ENCODE measurements around the gene WWOX.

The WWOX gene

DNA sequence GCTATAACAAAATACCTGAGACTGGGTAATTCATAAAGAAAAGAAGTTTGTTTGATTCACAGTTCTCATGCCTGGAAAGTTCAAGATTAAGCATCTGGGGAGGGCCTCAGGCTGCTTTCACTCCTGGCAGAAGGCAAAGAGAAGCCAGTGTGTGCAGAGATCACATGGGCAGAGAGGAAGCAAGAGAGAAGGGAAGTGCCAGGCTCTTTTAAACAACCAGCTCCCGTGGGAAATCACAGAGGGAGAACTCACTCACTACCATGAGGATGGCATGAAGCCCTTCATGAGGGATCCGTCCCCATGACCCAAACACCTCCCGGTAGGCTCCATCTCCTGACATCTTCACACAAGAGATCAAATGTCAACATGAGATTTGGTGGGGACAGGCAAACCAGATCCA, 999.5 kb downstream of the WWOX start:
- DNase-seq: no peak

DNA sequence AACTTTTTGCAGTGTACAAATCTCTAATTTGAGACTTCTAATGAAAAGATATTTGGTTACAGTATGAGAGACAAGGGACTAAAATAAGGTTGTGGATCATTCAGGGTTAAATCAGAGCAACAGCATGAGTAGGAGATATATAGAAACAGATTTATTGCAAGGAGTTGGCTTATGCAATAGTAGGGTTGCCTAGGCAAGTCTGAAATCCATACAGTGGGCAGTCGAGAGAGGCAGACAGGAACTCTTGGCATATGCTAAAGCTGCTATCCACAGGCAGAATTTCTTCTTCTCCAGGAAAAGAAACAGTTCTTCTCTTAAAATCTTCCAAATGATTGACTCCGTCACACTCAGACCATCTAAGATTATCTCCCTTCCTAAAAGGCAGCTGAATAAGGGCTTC, 1000.3 kb downstream of the WWOX start:
- DNase-seq: no peak

DNA sequence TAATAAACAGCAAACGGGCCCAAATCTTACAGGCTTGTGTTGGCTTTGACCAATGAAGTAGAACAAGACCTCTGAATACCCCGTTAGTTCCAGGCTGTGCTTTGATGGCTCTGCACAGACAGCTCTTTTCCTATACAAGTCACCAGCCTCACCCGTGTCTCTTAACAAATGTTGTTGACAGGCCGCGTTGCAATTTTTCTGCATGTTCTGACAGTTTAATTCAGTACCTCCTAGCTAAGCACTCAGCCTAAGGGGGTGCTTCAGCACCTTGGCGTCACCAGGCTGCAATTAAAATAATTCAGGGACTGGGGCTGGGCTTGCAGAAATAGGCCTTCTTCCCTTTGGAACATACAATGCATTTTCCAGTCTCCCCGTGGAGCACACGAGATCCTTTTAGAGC, 1001.0 kb downstream of the WWOX start:
- DNase-seq: no peak

DNA sequence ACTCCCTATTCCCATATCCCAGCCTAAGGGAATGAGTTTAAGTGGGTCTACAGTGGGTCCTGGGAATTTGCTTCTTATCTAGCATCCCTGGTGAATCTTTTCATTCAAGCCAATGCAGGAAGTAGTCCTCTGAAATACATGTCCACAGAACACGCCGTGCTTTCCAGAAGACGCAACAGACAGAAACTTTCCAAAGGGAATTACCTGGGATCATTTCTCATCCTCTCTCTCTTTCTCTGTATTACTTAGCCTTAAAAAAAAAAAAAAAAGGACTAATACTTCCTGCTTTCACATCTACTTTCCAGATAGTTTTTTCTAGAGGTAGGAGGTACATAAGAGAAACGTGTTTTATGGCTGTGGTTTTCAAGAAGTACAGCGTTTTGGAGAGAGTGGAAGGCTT, 1002.0 kb downstream of the WWOX start:
- DNase-seq: no peak

DNA sequence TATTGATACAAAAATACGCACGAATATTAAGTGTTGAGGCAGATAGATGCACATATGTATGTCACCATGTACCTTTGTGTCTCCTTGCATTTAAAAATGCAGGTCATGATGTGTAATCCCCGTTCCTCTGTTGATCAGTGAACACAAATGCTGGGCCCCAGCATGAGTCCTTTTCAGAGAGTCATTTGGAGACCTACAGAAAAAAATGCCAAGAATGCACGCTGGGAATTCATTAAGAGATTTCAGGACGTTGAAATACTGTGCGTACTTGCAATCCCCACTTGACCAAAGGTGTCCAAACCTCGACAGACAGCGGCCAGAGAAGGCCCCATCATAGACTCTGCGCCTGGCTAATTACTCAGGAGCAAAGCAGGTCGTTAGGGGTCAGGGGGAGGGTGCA, 1005.1 kb downstream of the WWOX start:
- no peak for DNase-seq

DNA sequence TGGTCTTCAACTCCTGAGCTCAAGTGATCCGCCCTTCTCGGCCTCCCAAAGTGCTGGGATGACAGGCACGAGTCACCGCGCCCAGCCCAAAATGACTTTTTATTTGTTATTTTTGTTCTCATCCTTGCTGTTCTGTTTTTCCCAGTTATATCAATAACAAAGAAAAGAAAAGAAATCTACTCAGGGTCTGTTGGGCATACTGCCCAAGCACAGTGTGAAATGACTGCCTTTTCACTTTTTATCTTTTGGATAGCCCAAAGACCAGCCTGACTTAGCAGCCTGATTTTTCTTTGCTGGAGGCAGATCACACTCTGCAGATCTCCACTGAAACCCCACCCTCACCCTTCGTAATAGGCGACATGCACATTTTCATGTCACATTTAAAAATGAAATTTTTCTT, 1007.8 kb downstream of the WWOX start:
- no peak for DNase-seq

DNA sequence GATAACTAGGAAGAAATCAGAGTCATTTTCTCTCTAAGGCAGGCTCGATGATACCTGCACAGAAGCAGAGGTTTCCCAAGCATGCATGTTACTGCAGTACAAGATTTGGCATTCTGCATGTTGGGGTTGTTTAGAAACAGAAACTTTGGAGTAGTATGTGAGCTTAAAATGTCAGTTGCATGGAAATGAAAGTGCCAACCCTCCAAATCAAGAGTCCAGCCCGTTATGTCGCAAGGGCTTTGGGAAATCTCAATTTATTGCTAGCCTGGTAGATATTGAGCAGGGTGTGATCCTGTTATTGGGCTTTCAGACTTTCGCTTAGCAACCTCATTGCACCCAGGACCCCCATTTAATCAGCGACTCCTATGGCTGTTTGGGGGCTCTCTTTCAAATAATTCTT, 1010.3 kb downstream of the WWOX start:
- no peak for DNase-seq

DNA sequence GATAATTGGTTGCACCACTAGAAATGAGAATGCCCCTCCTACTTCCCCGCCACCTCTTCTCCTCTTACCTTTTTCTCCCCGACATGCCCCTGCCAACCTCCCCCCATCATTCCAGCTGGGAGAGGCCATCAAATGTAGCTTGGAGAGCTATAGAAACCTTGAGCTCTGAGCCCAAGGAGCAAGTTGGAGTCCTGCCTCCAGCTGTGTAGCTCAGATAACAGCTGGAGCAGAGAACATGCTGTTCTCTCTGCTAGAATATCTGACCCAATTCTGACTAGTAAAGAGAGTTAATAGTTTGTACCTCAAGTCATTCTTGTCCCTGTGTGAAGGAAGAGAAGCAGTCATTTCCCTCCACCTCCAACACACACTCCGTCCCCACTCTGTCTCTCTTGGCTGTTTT, 1010.8 kb downstream of the WWOX start:
- DNase-seq: no peak

DNA sequence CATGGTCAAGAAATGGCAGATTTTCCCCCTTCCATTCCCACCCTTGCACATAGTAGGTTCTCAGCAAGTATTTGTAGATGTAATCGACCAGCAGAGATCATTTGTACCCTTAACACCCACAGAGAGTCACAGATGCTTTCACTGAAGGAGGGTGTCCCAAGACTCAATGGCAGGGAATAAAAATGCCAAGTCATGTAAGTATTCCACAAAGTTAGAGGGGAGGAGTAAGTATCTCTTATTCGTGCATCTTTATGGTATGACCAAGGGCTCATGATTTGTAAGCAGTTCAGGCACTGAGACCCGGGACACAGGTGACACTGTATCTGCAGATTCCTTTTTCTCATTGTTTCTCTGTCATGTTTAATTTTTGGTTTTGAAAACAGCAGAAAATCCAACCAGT, 1011.5 kb downstream of the WWOX start:
- no peak for DNase-seq

DNA sequence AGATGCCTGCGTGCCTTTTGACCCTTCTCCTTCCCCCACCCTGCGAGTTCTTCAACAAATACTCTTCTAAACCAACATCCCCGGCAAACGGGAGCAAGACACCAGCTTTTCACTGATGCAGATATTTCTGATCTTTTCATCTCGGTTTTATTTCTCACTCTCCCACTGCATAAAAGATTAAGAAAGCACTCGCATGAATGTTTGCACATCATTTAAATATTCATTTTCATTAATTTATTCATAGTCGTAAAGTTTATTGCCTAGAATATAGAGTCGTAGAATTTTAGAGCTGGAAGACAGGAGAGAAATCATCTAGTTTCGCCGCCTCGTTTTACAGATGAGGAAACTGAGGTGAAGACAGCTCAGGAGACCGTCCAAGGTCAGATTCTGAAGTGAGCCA, 1013.0 kb downstream of the WWOX start:
- no peak for DNase-seq

DNA sequence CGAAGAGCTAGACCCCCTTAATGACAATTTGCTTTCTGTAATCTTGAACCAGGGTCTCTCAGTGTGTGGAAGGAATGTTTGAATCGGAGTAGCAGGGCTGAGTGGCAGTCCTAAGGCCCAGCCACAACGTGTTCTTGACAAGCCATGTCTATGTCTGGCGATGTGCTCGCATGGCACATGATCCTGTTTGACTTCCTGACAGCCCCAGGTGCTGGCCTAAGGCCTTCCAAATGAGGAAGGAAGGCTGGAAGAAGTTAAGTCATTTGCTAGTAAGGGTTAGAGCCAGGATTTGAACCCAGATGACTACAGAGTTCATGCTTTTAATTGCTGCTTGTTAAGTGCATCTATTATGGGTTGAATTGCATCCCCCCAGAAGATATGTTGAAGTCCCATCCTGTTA, 1014.4 kb downstream of the WWOX start:
- DNase-seq: no peak

DNA sequence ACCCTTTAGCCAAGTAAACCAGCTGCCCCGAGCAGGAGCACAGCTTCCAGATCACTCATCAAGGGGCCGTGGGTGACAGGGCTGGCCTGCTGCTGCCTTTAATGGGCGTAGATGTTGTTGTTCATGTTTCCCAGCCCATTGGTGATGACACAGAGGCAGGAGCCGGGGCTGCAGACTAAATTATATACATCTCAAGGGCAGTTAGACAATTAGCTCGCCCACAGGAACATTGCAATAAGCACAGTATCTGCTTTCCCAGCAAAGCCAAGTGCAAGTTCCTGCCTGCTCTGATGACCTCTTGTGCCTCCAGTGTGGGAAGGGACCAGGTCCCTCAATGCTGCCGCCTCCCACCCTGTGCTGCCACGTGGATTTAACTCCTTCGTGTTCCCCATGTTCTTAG, 1015.3 kb downstream of the WWOX start:
- no peak for DNase-seq

DNA sequence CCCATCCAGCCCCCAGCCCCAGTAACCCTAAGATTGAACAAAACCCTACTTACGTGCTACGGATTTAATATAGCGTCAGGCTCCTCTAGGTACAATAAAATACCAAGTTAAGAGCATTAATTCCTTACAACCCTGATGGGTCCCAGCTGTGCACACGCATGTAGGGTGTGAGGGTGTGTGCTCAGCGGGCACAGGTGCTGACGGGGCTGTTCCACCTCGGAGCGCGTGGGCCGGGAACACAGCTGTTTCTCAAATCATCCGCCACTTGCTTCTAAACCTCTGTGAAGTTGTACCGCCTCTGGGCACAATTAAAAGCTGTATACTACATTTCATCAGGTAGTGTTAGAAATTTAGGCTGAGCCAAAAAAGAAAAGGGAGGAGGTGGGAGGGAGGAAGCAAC, 1022.5 kb downstream of the WWOX start:
- DNase-seq: no peak

DNA sequence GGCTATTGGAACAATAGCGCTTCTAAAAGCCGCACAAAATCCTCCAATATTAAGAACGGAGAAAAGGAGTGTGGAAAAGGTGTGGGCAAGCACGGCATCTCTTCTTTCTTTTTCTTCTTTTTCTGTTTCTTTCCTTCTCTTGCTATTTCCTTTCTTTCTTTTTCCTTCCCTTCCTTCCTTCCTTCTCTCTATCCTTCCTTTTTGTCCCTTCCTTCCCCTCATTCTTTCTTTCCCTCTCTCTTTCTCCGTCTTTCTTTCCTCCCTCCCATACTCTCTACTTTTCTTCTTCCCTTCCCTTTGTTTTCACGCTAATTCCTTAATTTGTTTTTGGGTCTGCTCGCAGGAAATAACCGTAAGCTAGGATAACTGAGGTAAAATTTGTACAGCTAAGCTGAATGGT, 1022.9 kb downstream of the WWOX start:
- no peak for DNase-seq

DNA sequence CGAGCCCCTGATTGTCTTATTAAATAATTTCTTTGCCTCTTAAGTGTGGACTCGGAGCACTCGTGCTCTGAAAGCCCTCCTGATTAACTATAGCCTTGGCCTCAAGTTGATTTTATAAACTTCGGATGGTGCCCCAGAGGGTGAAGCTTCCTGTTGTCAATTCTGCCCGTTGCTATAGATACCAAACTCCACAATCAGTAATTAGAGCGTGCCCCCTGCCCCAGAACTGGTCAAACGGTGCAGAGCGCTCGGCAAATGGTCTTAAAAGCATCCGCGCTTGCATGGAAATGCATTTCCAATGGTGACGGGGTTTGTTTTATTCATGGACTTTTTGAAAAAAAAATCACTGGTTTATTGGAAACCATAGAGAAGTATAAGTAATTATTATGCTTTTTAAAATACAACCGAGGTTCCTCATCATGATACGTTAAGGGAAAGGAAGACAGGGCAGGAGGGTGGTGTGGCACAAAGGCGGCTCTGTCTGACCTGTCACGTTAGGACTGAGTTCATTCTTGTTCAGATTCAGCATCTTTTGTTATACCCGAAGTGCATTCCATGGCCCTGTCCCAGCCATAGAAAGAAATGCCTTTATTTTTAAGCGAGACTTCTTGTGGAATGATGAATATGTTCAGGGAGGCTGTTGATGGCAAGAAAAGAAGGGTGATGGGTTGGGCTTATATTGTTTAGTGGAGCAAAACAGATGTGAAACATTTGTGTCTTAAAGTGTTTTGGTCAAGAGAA, 1024.7 kb downstream of the WWOX start:
- no peak for DNase-seq

DNA sequence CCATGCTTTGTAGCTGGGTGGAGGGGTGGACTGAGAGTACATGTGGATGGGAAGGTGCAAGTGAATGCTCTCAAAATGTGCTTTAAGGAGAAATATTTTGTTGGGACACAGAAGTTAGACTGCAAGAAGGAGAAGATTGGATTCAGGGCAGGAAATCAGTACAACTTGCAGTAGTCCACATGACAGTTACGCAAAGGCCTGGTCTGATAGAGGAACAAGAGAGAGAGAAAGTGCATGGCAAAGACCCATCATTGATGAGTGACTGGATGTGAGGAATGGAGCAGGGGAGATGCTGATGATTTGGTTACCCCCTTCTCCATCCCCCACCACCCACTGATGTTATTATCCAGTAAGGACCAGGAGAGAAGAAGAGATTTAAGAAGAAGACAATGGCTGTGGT, 1028.3 kb downstream of the WWOX start:
- no peak for DNase-seq

DNA sequence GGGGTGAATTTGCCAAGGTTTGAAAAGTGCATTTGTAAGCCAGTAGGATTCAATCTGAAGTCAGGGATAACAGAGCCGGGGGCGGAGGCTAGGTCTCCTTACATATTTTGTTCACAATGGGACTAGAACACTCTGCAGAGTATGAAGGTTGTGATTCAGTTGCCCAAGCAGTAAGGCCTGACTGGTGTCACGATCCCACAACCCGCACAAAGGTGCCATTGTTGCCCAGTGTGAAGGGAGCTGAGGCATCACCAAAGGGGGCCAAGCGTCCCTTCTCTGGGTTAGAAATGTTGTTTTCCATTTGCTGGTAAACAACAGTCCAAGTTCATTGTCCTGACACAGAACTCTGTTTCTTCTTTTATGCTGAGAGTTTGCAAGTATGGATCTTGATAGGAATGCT, 1029.3 kb downstream of the WWOX start:
- DNase-seq: no peak

DNA sequence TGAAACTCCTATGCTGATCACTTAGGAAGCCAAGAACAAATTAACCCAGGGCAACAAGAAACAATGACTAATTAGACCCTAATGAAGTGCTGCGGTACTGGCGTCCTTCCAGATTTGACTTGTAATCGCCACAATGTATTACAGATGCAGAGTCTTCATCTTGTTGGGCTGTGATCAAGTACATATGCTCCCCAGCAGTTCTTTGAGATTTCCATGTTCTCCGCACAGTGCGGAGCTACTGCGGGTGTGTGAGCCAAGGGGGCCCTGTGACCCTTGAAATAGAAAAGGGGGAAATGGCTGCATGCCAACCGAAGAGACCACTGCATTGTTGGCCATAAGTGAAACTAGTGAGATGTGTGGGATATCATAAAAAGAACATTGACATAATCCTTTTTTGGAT, 1031.2 kb downstream of the WWOX start:
- no peak for DNase-seq

DNA sequence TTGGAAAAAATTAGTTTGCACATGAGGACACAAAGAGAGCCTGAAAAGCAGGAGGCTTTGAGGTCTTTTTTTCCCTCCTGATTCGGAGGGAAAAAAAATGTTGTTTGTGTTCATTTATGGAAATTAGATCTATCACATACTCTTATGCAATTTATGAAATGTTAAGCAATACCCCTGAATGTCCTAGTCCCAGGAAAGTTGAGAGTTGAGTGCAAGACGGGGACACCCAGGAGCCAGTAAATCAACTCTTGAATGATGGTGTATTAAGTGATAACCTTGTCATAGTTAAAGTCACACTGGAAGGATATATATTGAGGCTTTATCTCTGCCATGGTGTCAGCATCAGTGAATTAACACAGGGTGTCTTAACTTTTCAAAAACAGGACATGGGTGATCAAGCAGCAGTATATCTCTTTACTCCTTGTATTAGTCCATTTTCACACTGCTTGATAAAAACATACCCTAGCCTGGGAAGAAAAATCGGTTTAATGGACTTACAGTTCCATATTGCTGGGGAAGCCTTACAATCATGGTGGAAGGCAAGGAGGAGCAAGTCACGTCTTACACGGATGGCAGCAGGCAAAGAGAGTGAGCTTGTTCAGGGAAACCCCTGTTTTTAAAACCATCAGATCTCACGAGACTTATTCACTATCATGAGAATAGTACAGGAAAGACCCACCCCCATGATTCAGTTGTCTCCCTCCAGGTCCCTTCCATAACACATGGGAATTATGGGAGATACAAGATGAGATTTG, 1032.0 kb downstream of the WWOX start:
- no peak for DNase-seq

DNA sequence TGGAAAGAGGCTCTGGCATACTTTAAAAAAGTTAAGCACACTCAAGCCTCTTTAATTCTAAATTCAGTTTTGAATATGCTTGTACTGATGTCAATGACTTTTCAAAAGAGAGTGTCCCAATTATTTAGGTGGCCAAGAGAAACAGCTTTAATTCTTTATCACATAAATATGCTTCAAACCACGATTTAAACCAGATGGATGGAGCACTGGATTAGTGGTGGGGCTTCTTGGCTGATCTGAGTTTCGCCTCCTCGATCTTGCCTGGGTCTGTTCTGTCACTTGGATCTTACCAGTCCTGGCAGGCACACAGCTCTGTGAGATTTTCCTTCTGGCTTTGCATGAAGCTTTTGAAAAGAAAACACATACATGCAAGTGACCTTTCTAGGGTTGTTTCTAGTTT, 1033.2 kb downstream of the WWOX start:
- no peak for DNase-seq

DNA sequence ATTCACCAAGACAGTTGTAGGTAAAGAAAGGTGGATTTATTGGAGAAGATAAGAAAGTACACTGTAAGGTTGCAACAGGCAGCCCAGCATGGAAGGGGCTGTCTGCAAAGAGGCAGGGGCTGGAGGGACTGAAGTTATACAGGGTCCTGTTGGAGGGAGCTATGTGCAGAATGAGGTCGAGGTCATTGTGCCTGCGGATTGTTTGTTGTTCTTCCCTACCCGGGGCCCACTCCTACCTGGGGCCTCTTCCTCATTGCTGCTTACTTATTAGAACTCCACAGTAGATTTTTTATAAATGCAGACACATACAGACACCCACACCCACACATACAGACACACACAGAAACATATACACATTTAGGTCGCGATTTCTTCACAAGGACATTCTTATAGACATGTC, 1034.8 kb downstream of the WWOX start:
- no peak for DNase-seq

DNA sequence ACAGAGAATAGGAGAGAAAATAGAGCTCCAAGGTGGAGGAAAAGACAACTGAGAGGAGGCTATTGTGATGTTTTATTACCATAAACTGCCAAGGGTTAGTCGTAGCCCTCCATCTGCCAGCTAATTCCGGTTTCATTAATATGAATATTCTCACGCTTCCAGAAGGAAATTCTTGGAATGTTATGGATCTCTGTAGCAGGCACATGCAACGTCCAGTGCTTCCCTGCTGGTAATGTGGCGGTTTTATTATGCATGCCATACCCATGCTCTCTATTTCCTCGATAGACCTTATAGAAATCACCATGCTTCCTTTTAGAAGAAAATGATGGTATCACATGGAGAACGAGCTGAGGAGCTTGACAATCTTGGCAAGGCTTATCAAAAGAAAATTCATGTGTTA, 1037.5 kb downstream of the WWOX start:
- no peak for DNase-seq

DNA sequence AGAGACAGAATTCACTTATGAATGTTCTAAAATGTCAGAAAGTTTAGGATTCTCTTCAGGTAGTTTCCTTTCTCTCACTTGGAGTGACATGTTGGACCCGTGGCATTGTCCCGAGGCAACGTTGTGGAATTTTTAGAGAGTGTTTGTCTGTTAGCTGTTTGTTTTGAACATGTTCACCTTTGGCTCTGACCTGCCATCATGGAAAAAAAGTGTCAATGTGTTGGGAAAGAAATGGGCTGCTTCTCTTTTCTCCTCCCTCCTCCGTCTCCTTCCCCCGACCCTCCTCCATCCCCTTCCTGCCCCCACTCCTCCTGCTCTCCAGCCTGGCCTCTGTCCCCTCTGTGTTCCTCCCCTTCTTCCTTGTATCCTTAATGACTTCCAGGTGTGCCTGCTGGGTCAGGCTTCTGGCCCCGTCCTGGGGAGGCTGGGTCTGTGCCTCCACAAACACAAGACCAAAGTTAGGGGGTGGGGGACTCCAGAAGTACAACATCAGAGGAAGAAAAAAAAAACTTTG, 1038.0 kb downstream of the WWOX start:
- DNase-seq: no peak

DNA sequence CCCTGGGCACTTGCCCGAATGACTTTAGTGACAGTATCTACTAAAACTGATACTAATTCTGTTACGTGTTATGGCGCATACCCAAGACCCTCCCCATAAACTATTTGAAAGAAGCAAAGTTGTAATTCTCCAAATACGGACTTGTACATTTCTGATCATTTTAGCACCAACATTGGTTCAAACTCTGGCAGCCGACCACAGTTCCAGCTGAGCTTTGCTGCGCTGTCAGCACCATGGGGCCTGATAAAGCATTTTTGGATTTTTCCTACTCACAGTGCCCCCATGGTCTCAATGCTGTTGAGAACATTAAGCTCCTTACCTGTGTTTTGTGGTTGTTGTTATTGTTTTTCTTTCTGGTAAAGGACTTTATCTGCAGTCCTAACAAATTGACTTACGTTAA, 1040.3 kb downstream of the WWOX start:
- no peak for DNase-seq

DNA sequence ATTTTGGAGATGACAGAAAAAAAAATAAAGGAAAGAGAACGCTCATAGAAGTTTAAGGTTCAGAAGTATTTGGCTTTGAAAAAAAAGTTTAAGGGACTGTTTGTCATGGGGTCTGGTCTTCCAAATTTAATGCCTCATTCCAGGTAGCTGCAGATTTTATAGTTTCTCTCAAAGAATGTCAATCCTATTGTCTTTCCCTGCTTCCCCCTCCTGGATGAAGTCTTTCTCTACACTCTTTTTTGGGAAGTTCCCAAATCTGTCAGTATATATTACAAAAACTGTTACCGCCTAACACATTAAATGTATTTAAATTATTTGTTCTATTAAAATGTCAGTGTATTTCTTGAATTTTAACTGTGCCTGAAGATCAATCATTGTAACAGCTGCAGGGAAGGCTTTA, 1043.6 kb downstream of the WWOX start:
- DNase-seq: no peak

Data from NCI-H446 (cell line).